ENCODE measurements around the gene CRAT.

DNA sequence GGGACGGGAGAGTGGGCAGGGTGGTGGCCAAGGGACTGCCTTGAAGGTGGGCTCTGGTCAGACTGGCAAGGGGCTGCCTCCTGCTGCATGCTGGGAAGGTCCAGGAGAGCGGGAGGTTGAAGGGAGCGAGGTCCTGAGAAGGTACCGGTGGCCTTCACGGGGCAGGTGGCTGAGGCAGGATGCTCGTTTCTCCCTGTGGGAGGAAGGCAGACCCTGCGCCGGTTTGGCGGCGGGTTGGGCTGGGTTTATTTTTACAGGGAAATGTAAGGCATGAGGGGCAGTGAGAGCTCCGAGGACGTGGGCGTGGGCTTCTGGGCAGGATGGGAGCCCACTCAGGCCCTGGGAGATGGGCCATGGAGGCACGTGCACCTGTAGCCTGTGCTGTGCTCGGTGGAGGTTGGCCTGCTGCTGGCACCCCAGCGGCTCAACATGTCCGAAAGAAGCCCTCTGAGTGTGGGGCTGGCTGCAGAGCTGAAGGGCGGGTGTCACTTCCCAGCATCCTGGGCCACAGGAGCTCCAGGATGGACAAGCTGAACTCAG lies 40.1 kb upstream of the CRAT start:
- TF ChIP-seq, protein P1, sequence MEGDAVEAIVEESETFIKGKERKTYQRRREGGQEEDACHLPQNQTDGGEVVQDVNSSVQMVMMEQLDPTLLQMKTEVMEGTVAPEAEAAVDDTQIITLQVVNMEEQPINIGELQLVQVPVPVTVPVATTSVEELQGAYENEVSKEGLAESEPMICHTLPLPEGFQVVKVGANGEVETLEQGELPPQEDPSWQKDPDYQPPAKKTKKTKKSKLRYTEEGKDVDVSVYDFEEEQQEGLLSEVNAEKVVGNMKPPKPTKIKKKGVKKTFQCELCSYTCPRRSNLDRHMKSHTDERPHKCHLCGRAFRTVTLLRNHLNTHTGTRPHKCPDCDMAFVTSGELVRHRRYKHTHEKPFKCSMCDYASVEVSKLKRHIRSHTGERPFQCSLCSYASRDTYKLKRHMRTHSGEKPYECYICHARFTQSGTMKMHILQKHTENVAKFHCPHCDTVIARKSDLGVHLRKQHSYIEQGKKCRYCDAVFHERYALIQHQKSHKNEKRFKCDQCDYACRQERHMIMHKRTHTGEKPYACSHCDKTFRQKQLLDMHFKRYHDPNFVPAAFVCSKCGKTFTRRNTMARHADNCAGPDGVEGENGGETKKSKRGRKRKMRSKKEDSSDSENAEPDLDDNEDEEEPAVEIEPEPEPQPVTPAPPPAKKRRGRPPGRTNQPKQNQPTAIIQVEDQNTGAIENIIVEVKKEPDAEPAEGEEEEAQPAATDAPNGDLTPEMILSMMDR (conservative IDR thresholded peaks at IDR 0.05; ENCODE audit: low read depth, low read length), result no peak
- no peak for TF ChIP-seq EZH2 (IDR thresholded peaks at IDR 0.05; ENCODE audit: borderline replicate concordance, low read depth, low read length, poor library complexity, severe bottlenecking)

Data from A673 (cell line).